Uterus (tissue), 2 donors: Measurements from ENCODE around the gene MPL.

ENCODE experiments used
- POLR2A ChIP-seq, 2 donors: fragments of 450-650 bp; IDR thresholded peaks; one replicate each; pipeline ENCODE4 v1.6.1; 2016; ENCODE audit warnings: antibody characterized with exemption in 2 of 2, mild to moderate bottlenecking in 1 of 2, moderate library complexity in 1 of 2
- TF ChIP-seq, protein P1 (sequence below), 4 experiments: fragments of 200-600 bp in 2 of 4; fragments of 450-650 bp in 2 of 4; sonication (generic) in 2 of 4; IDR thresholded peaks; one replicate each; pipeline ENCODE4 v1.5.1; 2016 to 2019; ENCODE audit warnings: antibody characterized with exemption in 4 of 4, mild to moderate bottlenecking in 2 of 4, moderate library complexity in 1 of 4

DNA sequence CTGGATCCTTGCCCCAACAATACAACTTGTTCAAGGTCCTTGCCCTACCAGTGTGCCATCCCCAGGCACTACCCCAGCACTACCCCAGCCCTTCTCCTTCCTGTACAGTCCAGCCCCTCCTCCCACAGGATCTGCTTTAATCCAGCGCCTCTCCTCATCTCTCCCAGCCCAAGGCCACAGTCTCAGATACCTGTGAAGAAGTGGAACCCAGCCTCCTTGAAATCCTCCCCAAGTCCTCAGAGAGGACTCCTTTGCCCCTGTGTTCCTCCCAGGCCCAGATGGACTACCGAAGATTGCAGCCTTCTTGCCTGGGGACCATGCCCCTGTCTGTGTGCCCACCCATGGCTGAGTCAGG is 14.7 kb downstream of the MPL start:
- TF ChIP-seq POLR2A (IDR thresholded peaks at IDR 0.05): no peak
- TF ChIP-seq, protein P1, sequence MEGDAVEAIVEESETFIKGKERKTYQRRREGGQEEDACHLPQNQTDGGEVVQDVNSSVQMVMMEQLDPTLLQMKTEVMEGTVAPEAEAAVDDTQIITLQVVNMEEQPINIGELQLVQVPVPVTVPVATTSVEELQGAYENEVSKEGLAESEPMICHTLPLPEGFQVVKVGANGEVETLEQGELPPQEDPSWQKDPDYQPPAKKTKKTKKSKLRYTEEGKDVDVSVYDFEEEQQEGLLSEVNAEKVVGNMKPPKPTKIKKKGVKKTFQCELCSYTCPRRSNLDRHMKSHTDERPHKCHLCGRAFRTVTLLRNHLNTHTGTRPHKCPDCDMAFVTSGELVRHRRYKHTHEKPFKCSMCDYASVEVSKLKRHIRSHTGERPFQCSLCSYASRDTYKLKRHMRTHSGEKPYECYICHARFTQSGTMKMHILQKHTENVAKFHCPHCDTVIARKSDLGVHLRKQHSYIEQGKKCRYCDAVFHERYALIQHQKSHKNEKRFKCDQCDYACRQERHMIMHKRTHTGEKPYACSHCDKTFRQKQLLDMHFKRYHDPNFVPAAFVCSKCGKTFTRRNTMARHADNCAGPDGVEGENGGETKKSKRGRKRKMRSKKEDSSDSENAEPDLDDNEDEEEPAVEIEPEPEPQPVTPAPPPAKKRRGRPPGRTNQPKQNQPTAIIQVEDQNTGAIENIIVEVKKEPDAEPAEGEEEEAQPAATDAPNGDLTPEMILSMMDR (IDR thresholded peaks at IDR 0.05): no peak
